Measurements from ENCODE around the gene RAB11FIP3. TPM values are rescaled to one million over a fixed set of nuclear protein-coding genes. Genes with fewer than 3 reads are reported as not detected.

RAB11FIP3 gene
- total and polyA plus RNA-seq, 2 of the 13 experiments (the other 11 are each of a cell fraction or from before 2014, with no cell fraction given), result 34.3 to 57.6 TPM

DNA sequence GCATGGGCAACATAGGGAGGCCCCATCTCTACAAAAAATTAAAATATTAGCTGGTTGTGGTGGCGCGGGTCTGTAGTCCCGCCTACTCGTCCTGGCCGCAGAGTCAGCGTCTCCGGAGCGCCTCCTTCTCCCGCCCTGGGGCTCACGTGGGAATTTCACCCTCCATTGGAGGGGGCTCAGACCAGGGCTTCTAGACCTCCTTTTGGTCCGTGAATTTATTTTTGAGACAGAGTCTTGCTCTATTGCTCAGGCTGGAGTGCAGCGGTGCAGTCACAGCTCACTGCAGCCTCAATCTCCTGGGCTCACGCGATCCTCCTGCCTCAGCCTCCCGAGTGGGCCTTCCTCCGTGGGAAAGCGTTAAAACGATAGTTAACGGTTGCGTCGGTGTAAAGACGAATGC lies 28.8 kb upstream of the RAB11FIP3 start (continued):
- TF ChIP-seq ARID4A (CRISPR knock-in tag; IDR thresholded peaks at IDR 0.05; ENCODE audit: borderline replicate concordance), result no peak
- no peak for TF ChIP-seq ZNF615 (CRISPR knock-in tag; IDR thresholded peaks at IDR 0.05; ENCODE audit: borderline replicate concordance)
- no peak for TF ChIP-seq ZFP90 (CRISPR knock-in tag; IDR thresholded peaks at IDR 0.05; ENCODE audit: borderline replicate concordance)
- no peak for TF ChIP-seq ZNF362 (CRISPR knock-in tag; IDR thresholded peaks at IDR 0.05; ENCODE audit: borderline replicate concordance)
- no peak for TF ChIP-seq ZNF275 (CRISPR knock-in tag; IDR thresholded peaks at IDR 0.05; ENCODE audit: borderline replicate concordance)
- no peak for TF ChIP-seq ZNF7 (CRISPR knock-in tag; IDR thresholded peaks at IDR 0.05)
- TF ChIP-seq KAT7 (CRISPR knock-in tag; IDR thresholded peaks at IDR 0.05; ENCODE audit: borderline replicate concordance), result peak; percentile 49; the same call in 1 of the 2 replicates
- TF ChIP-seq, protein P1, sequence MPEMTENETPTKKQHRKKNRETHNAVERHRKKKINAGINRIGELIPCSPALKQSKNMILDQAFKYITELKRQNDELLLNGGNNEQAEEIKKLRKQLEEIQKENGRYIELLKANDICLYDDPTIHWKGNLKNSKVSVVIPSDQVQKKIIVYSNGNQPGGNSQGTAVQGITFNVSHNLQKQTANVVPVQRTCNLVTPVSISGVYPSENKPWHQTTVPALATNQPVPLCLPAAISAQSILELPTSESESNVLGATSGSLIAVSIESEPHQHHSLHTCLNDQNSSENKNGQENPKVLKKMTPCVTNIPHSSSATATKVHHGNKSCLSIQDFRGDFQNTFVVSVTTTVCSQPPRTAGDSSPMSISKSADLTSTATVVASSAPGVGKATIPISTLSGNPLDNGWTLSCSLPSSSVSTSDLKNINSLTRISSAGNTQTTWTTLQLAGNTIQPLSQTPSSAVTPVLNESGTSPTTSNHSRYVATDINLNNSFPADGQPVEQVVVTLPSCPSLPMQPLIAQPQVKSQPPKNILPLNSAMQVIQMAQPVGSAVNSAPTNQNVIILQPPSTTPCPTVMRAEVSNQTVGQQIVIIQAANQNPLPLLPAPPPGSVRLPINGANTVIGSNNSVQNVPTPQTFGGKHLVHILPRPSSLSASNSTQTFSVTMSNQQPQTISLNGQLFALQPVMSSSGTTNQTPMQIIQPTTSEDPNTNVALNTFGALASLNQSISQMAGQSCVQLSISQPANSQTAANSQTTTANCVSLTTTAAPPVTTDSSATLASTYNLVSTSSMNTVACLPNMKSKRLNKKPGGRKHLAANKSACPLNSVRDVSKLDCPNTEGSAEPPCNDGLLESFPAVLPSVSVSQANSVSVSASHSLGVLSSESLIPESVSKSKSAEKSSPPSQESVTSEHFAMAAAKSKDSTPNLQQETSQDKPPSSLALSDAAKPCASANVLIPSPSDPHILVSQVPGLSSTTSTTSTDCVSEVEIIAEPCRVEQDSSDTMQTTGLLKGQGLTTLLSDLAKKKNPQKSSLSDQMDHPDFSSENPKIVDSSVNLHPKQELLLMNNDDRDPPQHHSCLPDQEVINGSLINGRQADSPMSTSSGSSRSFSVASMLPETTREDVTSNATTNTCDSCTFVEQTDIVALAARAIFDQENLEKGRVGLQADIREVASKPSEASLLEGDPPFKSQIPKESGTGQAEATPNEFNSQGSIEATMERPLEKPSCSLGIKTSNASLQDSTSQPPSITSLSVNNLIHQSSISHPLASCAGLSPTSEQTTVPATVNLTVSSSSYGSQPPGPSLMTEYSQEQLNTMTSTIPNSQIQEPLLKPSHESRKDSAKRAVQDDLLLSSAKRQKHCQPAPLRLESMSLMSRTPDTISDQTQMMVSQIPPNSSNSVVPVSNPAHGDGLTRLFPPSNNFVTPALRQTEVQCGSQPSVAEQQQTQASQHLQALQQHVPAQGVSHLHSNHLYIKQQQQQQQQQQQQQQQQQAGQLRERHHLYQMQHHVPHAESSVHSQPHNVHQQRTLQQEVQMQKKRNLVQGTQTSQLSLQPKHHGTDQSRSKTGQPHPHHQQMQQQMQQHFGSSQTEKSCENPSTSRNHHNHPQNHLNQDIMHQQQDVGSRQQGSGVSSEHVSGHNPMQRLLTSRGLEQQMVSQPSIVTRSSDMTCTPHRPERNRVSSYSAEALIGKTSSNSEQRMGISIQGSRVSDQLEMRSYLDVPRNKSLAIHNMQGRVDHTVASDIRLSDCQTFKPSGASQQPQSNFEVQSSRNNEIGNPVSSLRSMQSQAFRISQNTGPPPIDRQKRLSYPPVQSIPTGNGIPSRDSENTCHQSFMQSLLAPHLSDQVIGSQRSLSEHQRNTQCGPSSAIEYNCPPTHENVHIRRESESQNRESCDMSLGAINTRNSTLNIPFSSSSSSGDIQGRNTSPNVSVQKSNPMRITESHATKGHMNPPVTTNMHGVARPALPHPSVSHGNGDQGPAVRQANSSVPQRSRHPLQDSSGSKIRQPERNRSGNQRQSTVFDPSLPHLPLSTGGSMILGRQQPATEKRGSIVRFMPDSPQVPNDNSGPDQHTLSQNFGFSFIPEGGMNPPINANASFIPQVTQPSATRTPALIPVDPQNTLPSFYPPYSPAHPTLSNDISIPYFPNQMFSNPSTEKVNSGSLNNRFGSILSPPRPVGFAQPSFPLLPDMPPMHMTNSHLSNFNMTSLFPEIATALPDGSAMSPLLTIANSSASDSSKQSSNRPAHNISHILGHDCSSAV (CRISPR knock-in tag; IDR thresholded peaks at IDR 0.05; ENCODE audit: borderline replicate concordance), result no peak
- no peak for TF ChIP-seq ZNF121 (CRISPR knock-in tag; IDR thresholded peaks at IDR 0.05)
- no peak for TF ChIP-seq ZNF776 (CRISPR knock-in tag; IDR thresholded peaks at IDR 0.05)
- TF ChIP-seq CBX5 (CRISPR knock-in tag; IDR thresholded peaks at IDR 0.05; ENCODE audit: borderline replicate concordance), result 0 out of 2 replicates have a peak, but pooled peaks have one; percentile 32
- no peak for TF ChIP-seq ZNF619 (CRISPR knock-in tag; IDR thresholded peaks at IDR 0.05)
- no peak for TF ChIP-seq DNMT1 (CRISPR knock-in tag; IDR thresholded peaks at IDR 0.05)
- TF ChIP-seq ZNF160 (CRISPR knock-in tag; IDR thresholded peaks at IDR 0.05), result no peak
- peak; percentile 45; the same call in 1 of the 2 replicates for TF ChIP-seq PPARG (CRISPR knock-in tag; conservative IDR thresholded peaks at IDR 0.05)
